HepG2 (cell line): ENCODE measurements around the gene NRL. TPM values are rescaled to one million over a fixed set of nuclear protein-coding genes. Genes with fewer than 3 reads are reported as not detected.

ENCODE experiments used
- CENPX ChIP-seq: sonication (generic); formaldehyde crosslinking; IDR thresholded peaks from 2 replicates; pipeline ENCODE4 v1.9.0; 2021; ENCODE audit warnings: mild to moderate bottlenecking, missing genetic modification reagents, moderate library complexity
- DMAP1 ChIP-seq: IDR thresholded peaks from 2 replicates; pipeline ENCODE4 v1.6.1; 2016
- DZIP1 ChIP-seq: sonication (generic); formaldehyde crosslinking; IDR thresholded peaks from 2 replicates; pipeline ENCODE4 v1.5.0; 2020; ENCODE audit warnings: mild to moderate bottlenecking, missing genetic modification reagents
- GLI4 ChIP-seq: sonication (generic); formaldehyde crosslinking; IDR thresholded peaks from 2 replicates; pipeline ENCODE4 v1.5.1; 2020; ENCODE audit warnings: missing genetic modification reagents, mild to moderate bottlenecking, moderate library complexity, borderline replicate concordance
- HMGXB4 ChIP-seq, 2 experiments: sonication (generic) in 1 of 2; formaldehyde crosslinking in 1 of 2; IDR thresholded peaks; 2 replicates each; pipeline versions ENCODE4 v1.4.0 to v1.6.1; 2018 to 2020; ENCODE audit warnings: missing genetic modification reagents in 2 of 2, borderline replicate concordance in 1 of 2, low read depth in 1 of 2, mild to moderate bottlenecking in 1 of 2, missing biosample characterization in 1 of 2
- HNF4G ChIP-seq, 2 experiments: sonication (generic) in 1 of 2; formaldehyde crosslinking in 1 of 2; IDR thresholded peaks; 2 replicates each; pipeline versions ENCODE4 v1.4.0 to v1.6.1; 2011 to 2020; ENCODE audit warnings: borderline replicate concordance in 2 of 2, low read depth in 2 of 2, mild to moderate bottlenecking in 2 of 2, low read length in 1 of 2, missing genetic modification reagents in 1 of 2, moderate library complexity in 1 of 2
- LRRFIP1 ChIP-seq: sonication (generic); formaldehyde crosslinking; conservative IDR thresholded peaks from 2 replicates; pipeline ENCODE4 v1.4.0; 2020; ENCODE audit warnings: missing genetic modification reagents
- MAX ChIP-seq: IDR thresholded peaks from 2 replicates; pipeline ENCODE4 v1.6.1; 2012; ENCODE audit warnings: inconsistent platforms
- NR3C1 ChIP-seq: sonication (generic); formaldehyde crosslinking; IDR thresholded peaks from 2 replicates; pipeline ENCODE4 v1.4.0; 2020; ENCODE audit warnings: missing genetic modification reagents
- PHF5A ChIP-seq: IDR thresholded peaks from one replicate; pipeline ENCODE4 v1.6.1; 2018; ENCODE audit warnings: low read depth, missing genetic modification reagents; ENCODE audit not compliant: unreplicated experiment
- PRMT3 ChIP-seq: sonication (generic); formaldehyde crosslinking; IDR thresholded peaks from 2 replicates; pipeline ENCODE4 v1.8.1; 2022; ENCODE audit warnings: low read depth, mild to moderate bottlenecking, moderate library complexity, missing genetic modification reagents, borderline replicate concordance
- TAF1 ChIP-seq: sonication (generic); formaldehyde crosslinking; IDR thresholded peaks from 2 replicates; pipeline ENCODE4 v1.4.0; 2020; ENCODE audit warnings: missing genetic modification reagents
- ZNF281 ChIP-seq: sonication (generic); formaldehyde crosslinking; IDR thresholded peaks from 2 replicates; pipeline ENCODE4 v1.4.0; 2020; ENCODE audit warnings: missing genetic modification reagents, borderline replicate concordance
- ZNF543 ChIP-seq: sonication (generic); formaldehyde crosslinking; IDR thresholded peaks from 2 replicates; pipeline ENCODE4 v1.4.0; 2020; ENCODE audit warnings: mild to moderate bottlenecking, missing genetic modification reagents
- ZNF547 ChIP-seq: sonication (generic); formaldehyde crosslinking; IDR thresholded peaks from 2 replicates; pipeline ENCODE4 v1.5.1; 2020; ENCODE audit warnings: mild to moderate bottlenecking, missing genetic modification reagents
- ZNF619 ChIP-seq: sonication (generic); formaldehyde crosslinking; IDR thresholded peaks from 2 replicates; pipeline ENCODE4 v1.4.0; 2020; ENCODE audit warnings: mild to moderate bottlenecking, missing genetic modification reagents
- ZNF781 ChIP-seq: sonication (generic); formaldehyde crosslinking; IDR thresholded peaks from 2 replicates; pipeline ENCODE4 v1.5.1; 2020; ENCODE audit warnings: borderline replicate concordance, mild to moderate bottlenecking, missing genetic modification reagents; ENCODE audit errors: not compliant biosample characterization
- polyA plus RNA-seq, 8 experiments: library from polyadenylated mRNA; depleted of rRNA in 3 of 8; stranded (reverse) in 7 of 8; unstranded in 1 of 8; fragments of >200 nt; fragmentation: Illumina TruSeq in 4 of 8; extraction: Trizol in 4 of 8; gene quantifications; 2 replicates each; pipeline versions ENCODE4 v1.2.1 to v1.2.3, GENCODE V29; 2011 to 2016; ENCODE audit warnings: low read depth in 4 of 8, missing spikeins in 1 of 8, mixed read lengths in 1 of 8; ENCODE audit not compliant: insufficient read depth in 1 of 8
- total RNA-seq, 5 experiments: library from RNA; depleted of rRNA; stranded (reverse); fragments of >200 nt; fragmentation: Illumina TruSeq; extraction: Trizol; gene quantifications; 2 replicates each; pipeline ENCODE4 v1.2.3, GENCODE V29; 2016; ENCODE audit warnings: low read depth in 1 of 5

NRL gene
- total and polyA plus RNA-seq, 2 of the 13 experiments (the other 11 are each of a cell fraction or from before 2014, with no cell fraction given), result 2.5 to 4.7 TPM

GRCh38 chr14:24036169-24036962 lies 78.4 kb downstream of the NRL start (continued):
- TF ChIP-seq ZNF281 (CRISPR knock-in tag) (peak; percentile 38; the same call in 1 of the 2 replicates), PHF5A (peak; percentile 44), ZNF543 (CRISPR knock-in tag) (no peak; the same call in 1 of the 2 replicates), CENPX (CRISPR knock-in tag) (no peak), ZNF547 (CRISPR knock-in tag) (no peak), DZIP1 (no peak; the same call in 1 of the 2 replicates), DMAP1 (peak; percentile 72; the same call in 1 of the 2 replicates), NR3C1 (CRISPR knock-in tag) (no peak), ZNF781 (CRISPR knock-in tag) (peak; percentile 89), ZNF619 (0 out of 2 replicates have a peak, but pooled peaks have one; percentile 70), TAF1 (CRISPR knock-in tag) (peak; percentile 70; the same call in 1 of the 2 replicates), HMGXB4 (CRISPR knock-in tag; IDR thresholded peaks at IDR 0.05; ENCODE audit: borderline replicate concordance in 1 of 2, low read depth in 1 of 2) (peak; percentile 93 to 95), MAX (peak; percentile 84), HNF4G (IDR thresholded peaks at IDR 0.05; ENCODE audit: borderline replicate concordance, low read depth, low read length) (no peak), HNF4G (CRISPR knock-in tag; IDR thresholded peaks at IDR 0.05; ENCODE audit: borderline replicate concordance, low read depth) (no peak; the same call in 1 of the 2 replicates), PRMT3 (no peak), GLI4 (CRISPR knock-in tag) (no peak), LRRFIP1 (0 out of 2 replicates have a peak, but pooled peaks have one; percentile 51)
